Transverse colon (tissue), 4 donors: Measurements from ENCODE around the gene CHN1. TPM values are rescaled to one million over a fixed set of nuclear protein-coding genes. Genes with fewer than 3 reads are reported as not detected.

Source experiments
- DNase-seq: peaks from one replicate; pipeline ENCODE4 v3.0.0-alpha.2; 2019
- H3K27ac ChIP-seq, 4 donors: fragments of 200-600 bp; sonication (generic); 2 replicates each; pipeline ENCODE4 v1.5.1; 2016 to 2018; ENCODE audit warnings: inconsistent platforms in 4 of 4
- H3K27me3 ChIP-seq: fragments of 200-600 bp; sonication (generic); 2 replicates; pipeline ENCODE4 v1.5.1; 2017; ENCODE audit warnings: inconsistent platforms
- H3K36me3 ChIP-seq, 4 donors: fragments of 200-600 bp; sonication (generic); 2 replicates each; pipeline ENCODE4 v1.5.1; 2017 to 2019; ENCODE audit warnings: inconsistent platforms in 4 of 4
- H3K4me1 ChIP-seq, 4 donors: fragments of 200-600 bp; sonication (generic); 2 replicates each; pipeline ENCODE4 v1.5.1; 2017 to 2020; ENCODE audit warnings: inconsistent platforms in 4 of 4
- H3K4me3 ChIP-seq, 4 donors: fragments of 200-600 bp; sonication (generic); 1 replicate in 1 of 4; 2 replicates in 3 of 4; pipeline versions ENCODE4 v1.5.1 to v1.6.1; 2017 to 2019; ENCODE audit warnings: inconsistent platforms in 4 of 4
- H3K9me3 ChIP-seq, 2 donors: fragments of 200-600 bp; sonication (generic); 2 replicates each; pipeline ENCODE4 v1.5.1; 2017 to 2019; ENCODE audit warnings: inconsistent platforms in 2 of 2
- EP300 ChIP-seq: sonication (generic); formaldehyde crosslinking; IDR thresholded peaks from one replicate; pipeline ENCODE4 v1.6.1; 2017; ENCODE audit warnings: antibody characterized with exemption, low read depth
- POLR2A ChIP-seq: fragments of 450-650 bp; IDR thresholded peaks from one replicate; pipeline ENCODE4 v1.6.1; 2016; ENCODE audit warnings: antibody characterized with exemption, mild to moderate bottlenecking, moderate library complexity
- POLR2AphosphoS5 ChIP-seq, 3 donors: sonication (generic); formaldehyde crosslinking; IDR thresholded peaks; one replicate each; pipeline ENCODE4 v1.6.1; 2016; ENCODE audit warnings: antibody characterized with exemption in 3 of 3
- WGBS, 2 donors: methylation state at CpG; one replicate each; pipeline ENCODE4 v1.1.5; 2018; ENCODE audit warnings: low coverage in 1 of 2; 5-methylcytosine and 5-hydroxymethylcytosine counted together
- in situ Hi-C, 4 donors: fragments of 200-750 bp; cut with MboI; loops; one replicate each; pipeline versions ENCODE4 v1.15.0 to v1.15.1; 2017; ENCODE audit warnings: low sequenced_read_pairs in 3 of 4, low pct_ligation_motif_present in 1 of 4, low pct_unique_long_range_greater_than_20kb in 1 of 4
- intact Hi-C: fragments of 100-400 bp; cut with DNase I; formaldehyde crosslinking; loops from one replicate; pipeline ENCODE4 v1.15.1; 2023; ENCODE audit warnings: low total_unique reads
- total RNA-seq, 4 donors: library from RNA; depleted of rRNA; stranded (reverse); fragments of >200 nt; gene quantifications; one replicate each; pipeline ENCODE4 v1.1.0, GENCODE V29; 2016
- TF ChIP-seq, protein P1 (sequence below), 5 experiments: fragments of 200-600 bp in 3 of 5; fragments of 450-650 bp in 2 of 5; sonication (generic) in 3 of 5; IDR thresholded peaks; 1 replicate in 2 of 5; 2 replicates in 3 of 5; pipeline ENCODE4 v1.5.1; 2016 to 2017; ENCODE audit warnings: antibody characterized with exemption in 5 of 5, inconsistent platforms in 3 of 5, mild to moderate bottlenecking in 2 of 5, moderate library complexity in 1 of 5

CHN1 gene
- total RNA-seq, 4 donors from 2014 or later = 1.6 to 3.2 (median 3.0) TPM; not detected in 1

- intact Hi-C loops = no loop called here
- Histone ChIP-seq H3K4me1 (peaks cover 0 to 13% (median 6%) of the 10 kb centered on the region in 4 donors), H3K36me3 (no peaks in the 10 kb centered on the region), H3K27ac (peak overlapping the region; percentile 62 to 87 (median 86)), H3K9me3 (no peaks in the 10 kb centered on the region), H3K27me3 (peaks cover 69% of the 10 kb centered on the region), H3K4me3 (peak overlapping the region in 3 of 4 donors; percentile 59 to 70 (median 62))
- in situ Hi-C loops = no loop called here
- DNase-seq = no peak
- TF ChIP-seq POLR2A = no peak
- 23 to 26% methylated on average over 11 to 16 of the region's 16 CpGs for WGBS, 2 donors
These were observed 1.1 kb downstream of the CHN1 start for GRCh38 chr2:175003875-175004729.

DNA sequence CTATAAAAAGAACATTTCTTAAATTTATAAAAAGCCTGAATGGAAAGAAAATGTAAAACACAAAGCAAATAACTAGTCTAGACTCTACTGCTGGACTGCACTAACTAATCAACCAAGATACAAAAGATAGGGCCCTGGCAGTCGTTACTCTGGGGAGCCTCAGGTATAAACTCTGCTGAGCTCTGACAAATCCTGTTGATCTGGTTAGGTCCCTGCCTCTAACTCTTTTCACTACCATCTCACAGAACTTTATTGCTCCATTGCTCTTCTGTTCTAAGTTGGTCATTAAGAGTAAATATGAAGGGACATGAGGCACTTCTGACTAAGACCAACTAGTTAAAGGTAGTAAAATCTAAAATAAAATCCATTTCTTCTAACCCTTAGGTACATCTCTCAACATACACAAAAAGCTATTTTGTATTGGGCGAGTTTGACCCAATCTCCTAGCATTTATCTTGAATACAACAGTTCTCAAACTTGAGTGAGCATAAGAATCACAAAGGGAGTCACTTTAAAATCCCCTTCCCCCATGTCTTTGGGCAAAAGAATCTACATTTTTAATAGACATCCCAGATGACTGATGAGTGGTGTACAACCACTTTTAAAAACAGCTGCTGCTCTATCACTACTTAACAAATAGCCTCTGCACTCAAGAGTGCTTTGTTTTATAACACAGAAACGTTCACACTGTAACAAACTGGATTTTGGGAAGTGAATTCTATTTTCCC lies 2.5 kb downstream of the CHN1 start:
- H3K27me3 ChIP-seq = peaks cover 65% of the 10 kb centered on the region
- H3K4me3 ChIP-seq = no peak overlapping the region
- H3K4me1 ChIP-seq = peaks cover 0 to 24% (median 6%) of the 10 kb centered on the region in 4 donors
- WGBS, 2 donors = 44 to 61% methylated on average over 2 to 3 of the region's 3 CpGs
- no peak for DNase-seq
- in situ Hi-C loops = no loop called here
- intact Hi-C loops = no loop called here
- H3K27ac ChIP-seq = no peak overlapping the region
- TF ChIP-seq POLR2AphosphoS5 (IDR thresholded peaks at IDR 0.05) = no peak
- TF ChIP-seq, protein P1, sequence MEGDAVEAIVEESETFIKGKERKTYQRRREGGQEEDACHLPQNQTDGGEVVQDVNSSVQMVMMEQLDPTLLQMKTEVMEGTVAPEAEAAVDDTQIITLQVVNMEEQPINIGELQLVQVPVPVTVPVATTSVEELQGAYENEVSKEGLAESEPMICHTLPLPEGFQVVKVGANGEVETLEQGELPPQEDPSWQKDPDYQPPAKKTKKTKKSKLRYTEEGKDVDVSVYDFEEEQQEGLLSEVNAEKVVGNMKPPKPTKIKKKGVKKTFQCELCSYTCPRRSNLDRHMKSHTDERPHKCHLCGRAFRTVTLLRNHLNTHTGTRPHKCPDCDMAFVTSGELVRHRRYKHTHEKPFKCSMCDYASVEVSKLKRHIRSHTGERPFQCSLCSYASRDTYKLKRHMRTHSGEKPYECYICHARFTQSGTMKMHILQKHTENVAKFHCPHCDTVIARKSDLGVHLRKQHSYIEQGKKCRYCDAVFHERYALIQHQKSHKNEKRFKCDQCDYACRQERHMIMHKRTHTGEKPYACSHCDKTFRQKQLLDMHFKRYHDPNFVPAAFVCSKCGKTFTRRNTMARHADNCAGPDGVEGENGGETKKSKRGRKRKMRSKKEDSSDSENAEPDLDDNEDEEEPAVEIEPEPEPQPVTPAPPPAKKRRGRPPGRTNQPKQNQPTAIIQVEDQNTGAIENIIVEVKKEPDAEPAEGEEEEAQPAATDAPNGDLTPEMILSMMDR (IDR thresholded peaks at IDR 0.05) = no peak
- no peak for TF ChIP-seq POLR2A
- no peak for TF ChIP-seq EP300
- no peaks in the 10 kb centered on the region for H3K9me3 ChIP-seq
- no peaks in the 10 kb centered on the region for H3K36me3 ChIP-seq

- no peak for DNase-seq
- intact Hi-C loops (no loop called here), in situ Hi-C loops (no loop called here)
- H3K4me3 ChIP-seq = no peak overlapping the region
- H3K4me1 ChIP-seq = peaks cover 0 to 25% (median 6%) of the 10 kb centered on the region in 4 donors
- TF ChIP-seq EP300 (no peak), POLR2AphosphoS5 (IDR thresholded peaks at IDR 0.05) (no peak), POLR2A (no peak)
- TF ChIP-seq, protein P1 (IDR thresholded peaks at IDR 0.05) = no peak
- H3K36me3 ChIP-seq = no peaks in the 10 kb centered on the region
- peaks cover 54% of the 10 kb centered on the region for H3K27me3 ChIP-seq
- no peak overlapping the region for H3K27ac ChIP-seq
- 40 to 50% methylated on average over 1 to 4 of the region's 4 CpGs for WGBS, 2 donors
- H3K9me3 ChIP-seq = no peaks in the 10 kb centered on the region
These were observed 3.6 kb downstream of the CHN1 start for GRCh38 chr2:175001566-175001965.

DNA sequence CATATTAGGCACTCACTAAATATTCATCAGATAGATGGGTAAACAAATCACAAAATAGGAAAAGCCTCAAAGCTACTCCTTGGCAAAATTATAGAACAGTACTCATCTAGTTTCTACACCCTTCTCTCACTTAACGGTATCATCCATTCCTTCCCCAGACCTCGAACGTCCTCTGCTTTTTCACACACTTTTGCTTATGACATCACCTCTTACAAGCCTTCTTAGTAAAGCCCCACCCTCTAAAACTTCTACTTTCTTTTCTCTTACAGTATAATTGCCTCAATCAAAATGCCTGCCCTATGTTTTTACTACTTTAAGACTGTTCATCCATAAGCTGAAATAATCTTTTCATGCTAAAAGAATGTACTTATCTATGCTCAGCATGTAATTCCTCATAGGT lies 8.1 kb downstream of the CHN1 start:
- no peaks in the 10 kb centered on the region for H3K36me3 ChIP-seq
- WGBS, 2 donors = 66 to 71% methylated on average over 3 of the region's 3 CpGs
- H3K27ac ChIP-seq = no peak overlapping the region
- no peak for DNase-seq
- in situ Hi-C loops = loop anchor here in 1 of 4 donors (10.0 kb wide), 1 partner anchor 222 kb away; no protein-coding TSS in a partner anchor
- intact Hi-C loops = no loop called here
- H3K4me3 ChIP-seq = no peak overlapping the region
- H3K9me3 ChIP-seq = no peaks in the 10 kb centered on the region
- peaks cover 11% of the 10 kb centered on the region for H3K27me3 ChIP-seq
- H3K4me1 ChIP-seq = peaks cover 0 to 11% (median 0%) of the 10 kb centered on the region in 4 donors
- TF ChIP-seq EP300 = no peak
- no peak for TF ChIP-seq POLR2AphosphoS5 (IDR thresholded peaks at IDR 0.05)
- TF ChIP-seq, protein P1 (IDR thresholded peaks at IDR 0.05) = no peak
- no peak for TF ChIP-seq POLR2A
